ENCODE results near the gene LGALS3BP.
"Not testable (repeated sequence)": the region's sequence is repeated elsewhere in the genome, so short reads cannot be mapped to it uniquely, and the experiment has no call there.

The LGALS3BP gene

GRCh38 chr17:78960928-78961327 lies 18.8 kb downstream of the LGALS3BP start:
- DNase-seq, result no peak

DNA sequence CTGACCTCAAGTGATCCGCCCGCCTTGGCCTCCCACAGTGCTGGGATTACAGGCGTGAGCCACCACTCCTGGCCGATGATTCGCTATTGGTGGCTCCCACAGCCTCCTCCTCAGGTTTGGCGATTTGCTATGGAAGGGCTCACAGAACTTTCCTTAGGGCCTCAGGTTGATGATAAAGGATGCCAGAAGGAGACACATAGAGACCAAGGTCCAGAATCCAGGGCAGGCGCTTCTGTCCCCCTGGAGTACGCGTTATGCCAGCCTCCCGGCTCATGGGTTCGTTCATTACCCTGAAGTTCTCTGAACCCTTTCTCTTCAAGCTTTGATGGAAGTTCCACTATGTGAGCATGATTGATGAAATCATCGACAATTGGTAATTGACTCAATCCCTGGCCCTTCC lies 19.9 kb downstream of the LGALS3BP start:
- DNase-seq, result no peak

DNA sequence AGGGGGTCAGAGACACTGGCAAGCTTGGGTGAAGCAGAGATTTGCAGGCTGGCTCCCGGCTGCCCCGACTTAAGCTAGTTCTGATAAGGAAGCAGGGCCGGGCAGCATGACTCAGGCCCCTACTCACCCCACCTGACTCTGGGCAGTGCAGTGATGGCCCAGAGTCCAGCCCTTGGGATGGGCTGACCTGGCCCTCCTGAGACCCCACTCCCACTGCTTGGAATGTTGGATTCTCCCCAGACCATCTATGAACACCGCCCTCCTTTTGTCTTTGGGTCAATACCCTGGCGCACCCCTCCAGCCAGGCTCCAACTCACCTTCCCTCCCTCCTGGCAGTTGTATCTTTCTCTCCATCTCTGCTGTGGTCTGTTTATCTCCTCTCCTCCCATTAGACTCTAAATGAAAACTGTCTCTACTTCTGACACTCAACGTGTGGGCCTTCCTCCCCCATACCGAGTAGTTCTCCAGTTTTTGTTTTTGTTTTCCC lies 21.0 kb downstream of the LGALS3BP start:
- no peak for DNase-seq

GRCh38 chr17:78957128-78957527 lies 22.6 kb downstream of the LGALS3BP start:
- no peak for DNase-seq

- DNase-seq, result no peak
These were observed 23.5 kb downstream of the LGALS3BP start for GRCh38 chr17:78956254-78956653.

GRCh38 chr17:78954684-78955083 lies 25.0 kb downstream of the LGALS3BP start:
- DNase-seq, result no peak

- no peak for DNase-seq
These were observed 26.1 kb downstream of the LGALS3BP start for GRCh38 chr17:78953356-78954350.

GRCh38 chr17:78952706-78953105 lies 27.0 kb downstream of the LGALS3BP start:
- no peak for DNase-seq

- no peak for DNase-seq
These were observed 27.7 kb downstream of the LGALS3BP start for GRCh38 chr17:78951967-78952551.

GRCh38 chr17:78950870-78951269 lies 28.9 kb downstream of the LGALS3BP start:
- no peak for DNase-seq

- DNase-seq, result no peak
These were observed 32.2 kb downstream of the LGALS3BP start for GRCh38 chr17:78947235-78948149.

DNA sequence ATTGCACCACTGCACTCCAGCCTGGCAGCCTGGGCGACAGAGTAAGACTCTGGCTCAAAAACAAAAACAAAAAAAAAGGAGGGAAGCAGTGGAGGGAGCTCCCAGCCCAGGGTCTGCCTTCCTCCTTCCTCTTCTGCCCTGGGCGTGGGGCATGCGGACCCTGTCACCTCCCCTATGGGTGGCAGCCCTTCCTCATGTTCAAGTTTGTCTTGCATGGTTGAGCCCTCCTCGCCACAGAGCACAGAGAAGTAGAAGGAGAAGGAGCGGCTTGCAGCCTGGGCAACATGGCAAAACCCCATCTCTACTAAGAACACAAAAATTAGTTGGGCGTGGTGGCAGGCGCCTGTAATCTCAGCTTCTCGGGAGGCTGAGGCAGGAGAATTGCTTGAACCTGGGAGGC lies 33.1 kb downstream of the LGALS3BP start:
- no peak for DNase-seq

GRCh38 chr17:78946131-78946530 lies 33.6 kb downstream of the LGALS3BP start:
- no peak for DNase-seq

GRCh38 chr17:78945455-78945854 lies 34.3 kb downstream of the LGALS3BP start:
- not testable (repeated sequence) for DNase-seq

GRCh38 chr17:78944956-78945355 lies 34.8 kb downstream of the LGALS3BP start:
- no peak for DNase-seq

- DNase-seq, result no peak
These were observed 35.7 kb downstream of the LGALS3BP start for GRCh38 chr17:78944026-78944425.

DNA sequence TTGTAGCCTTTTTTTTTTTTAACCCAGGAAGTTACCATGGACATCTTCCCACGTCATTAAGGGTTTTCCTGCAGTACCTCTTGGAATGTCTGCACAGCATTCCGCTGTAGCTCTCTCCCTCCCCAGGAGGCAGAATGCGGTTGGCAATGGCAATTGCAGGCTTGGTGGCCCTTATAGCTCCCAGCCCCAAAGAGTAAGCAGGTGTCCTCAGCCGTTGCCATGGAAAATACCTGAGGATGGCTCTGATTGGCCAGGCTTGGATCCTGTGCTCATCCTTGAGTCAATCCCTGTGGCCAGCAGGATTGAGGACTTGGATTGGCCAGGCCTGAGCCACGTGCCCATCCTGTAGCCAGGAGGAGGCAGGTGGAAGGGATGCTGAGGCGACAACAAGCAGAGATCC lies 39.0 kb downstream of the LGALS3BP start:
- no peak for DNase-seq

DNA sequence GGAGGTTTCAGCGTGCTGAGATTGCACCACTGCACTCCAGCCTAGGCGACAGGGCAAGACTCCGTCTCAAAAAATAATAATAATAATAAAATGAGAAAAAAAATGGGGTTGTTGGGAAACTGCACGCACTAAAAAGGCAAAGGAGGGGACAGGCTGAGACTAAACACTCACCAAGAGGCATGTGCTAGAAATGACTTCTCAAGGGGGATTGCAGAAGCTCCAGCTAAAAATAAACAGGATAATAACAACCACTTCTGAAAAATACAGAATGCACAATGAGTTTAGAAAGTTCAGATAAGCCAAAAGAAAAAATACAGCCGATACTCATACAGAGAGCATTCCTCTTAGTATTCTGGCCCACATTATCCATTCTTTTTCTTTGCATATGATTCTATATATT lies 39.5 kb downstream of the LGALS3BP start:
- no peak for DNase-seq

GRCh38 chr17:78939615-78940014 lies 40.1 kb downstream of the LGALS3BP start:
- no peak for DNase-seq

- DNase-seq, result no peak
These were observed 42.2 kb downstream of the LGALS3BP start for GRCh38 chr17:78937561-78937960.

- no peak for DNase-seq
These were observed 44.1 kb downstream of the LGALS3BP start for GRCh38 chr17:78935419-78936323.
